HG03196 (cell line): Measurements from ENCODE around the gene ATP2B2.

ENCODE experiments used
- ATAC-seq: cut with Tn5 transposase; IDR thresholded peaks from one replicate; pipeline ENCODE4 v1.9.1; 2021; ENCODE audit not compliant: unreplicated experiment

Gene ATP2B2

DNA sequence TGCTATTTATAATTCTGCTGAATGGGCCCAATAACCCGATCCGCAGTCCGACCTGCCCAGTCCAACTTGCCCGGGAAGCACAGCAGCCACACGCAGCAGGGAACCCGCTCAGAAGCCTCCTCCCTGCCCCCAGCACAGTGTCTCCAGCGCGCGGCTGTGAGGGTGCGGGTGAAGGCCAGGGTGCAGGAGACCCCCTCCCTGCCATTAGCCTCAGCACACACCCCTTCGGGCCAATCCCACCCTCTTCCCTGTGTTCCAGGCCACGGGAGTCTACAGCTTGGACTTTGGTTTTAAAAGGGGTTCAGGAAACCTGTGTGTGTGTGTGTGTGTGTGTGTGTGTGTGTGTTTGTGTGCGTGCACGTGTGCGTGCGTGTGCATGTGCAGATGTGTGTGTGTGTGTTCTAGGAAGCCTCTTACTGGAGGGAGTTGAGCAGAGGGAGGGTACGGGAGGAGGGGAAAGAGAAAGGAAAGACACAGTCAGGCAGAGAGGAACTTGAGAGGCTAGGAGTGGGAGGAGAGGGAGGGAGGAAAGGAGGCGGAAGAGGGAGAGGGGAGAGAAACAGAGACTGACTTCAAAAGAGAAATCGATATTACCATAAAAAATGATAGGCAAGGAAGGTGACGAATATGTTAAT, 34.2 kb downstream of the ATP2B2 start:
- no peak for ATAC-seq

DNA sequence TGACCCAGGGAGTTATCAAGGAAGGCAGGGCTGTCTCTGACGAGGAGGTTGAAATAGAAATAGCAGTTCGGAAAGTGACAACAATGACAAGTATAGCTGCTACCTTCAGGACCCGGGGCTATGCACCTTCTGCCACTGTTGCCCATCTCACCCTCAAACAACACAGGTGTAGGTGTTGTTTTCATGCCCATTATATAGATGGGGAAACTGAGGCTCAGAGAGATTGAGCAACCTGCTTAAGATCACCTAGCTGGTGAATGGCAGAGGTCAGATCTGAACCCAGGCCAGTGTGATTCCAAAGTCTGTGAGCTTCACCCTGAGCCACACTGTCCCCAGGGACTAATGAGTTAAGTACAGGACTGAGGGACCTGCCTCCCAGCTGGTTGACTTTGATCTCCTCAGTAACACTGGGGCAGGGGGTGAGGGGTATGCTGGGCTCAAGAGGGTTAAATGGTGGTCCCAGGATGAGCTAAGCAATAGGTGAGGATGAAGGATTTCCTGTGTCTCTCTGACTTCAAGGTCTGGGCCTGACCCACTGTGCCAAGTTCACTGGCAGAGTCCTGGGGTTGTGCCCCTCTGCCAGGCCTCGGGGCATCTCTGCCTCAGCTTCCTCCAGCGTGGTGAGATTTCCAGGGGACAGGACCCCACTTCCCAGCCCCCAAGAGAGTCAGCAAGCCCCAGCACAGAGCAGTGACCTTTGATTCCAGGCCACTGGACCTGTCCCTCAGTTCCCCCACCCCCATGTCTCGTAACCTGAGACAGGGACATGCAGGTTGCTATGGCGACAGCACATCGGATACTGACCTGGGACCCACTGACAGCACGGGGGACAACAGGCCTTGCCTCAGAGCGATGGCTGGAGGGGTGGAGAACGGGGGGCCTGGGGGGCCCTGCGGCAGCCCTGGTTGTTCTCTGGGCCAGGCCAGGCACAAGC, 35.0 kb downstream of the ATP2B2 start:
- ATAC-seq, result no peak

DNA sequence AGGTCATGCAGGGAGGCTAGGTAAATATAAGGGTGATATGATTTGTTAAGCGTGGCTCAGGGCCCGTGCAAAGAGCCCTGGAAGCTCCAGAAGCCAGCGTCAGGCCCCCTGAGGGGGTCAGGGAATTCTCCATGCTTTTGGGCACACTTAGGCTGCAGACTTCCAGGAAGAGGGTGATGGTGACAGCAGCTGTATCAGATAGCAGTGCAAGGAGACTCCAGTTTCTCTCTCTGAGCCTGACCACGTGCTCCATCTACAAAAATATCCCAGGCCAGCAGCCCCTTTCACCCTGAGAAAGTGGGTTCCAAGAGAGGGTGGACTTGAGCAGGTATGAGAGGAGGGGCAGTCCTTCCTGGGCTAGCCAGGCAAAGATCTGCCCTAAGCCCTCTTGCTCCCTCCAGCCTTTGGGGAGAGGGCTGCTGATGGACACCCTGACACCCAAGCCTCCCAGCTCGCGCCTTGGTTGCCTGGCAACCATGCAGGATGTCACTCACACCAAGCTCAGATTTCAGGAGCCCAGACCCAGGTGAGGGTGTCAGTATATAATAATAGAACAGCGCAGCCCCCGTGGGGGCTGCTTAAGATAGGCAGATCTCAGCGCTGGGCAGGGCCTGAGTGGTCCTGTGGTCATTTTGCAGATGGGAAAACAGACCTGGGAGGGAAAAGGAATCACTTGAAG, 35.8 kb downstream of the ATP2B2 start:
- no peak for ATAC-seq

DNA sequence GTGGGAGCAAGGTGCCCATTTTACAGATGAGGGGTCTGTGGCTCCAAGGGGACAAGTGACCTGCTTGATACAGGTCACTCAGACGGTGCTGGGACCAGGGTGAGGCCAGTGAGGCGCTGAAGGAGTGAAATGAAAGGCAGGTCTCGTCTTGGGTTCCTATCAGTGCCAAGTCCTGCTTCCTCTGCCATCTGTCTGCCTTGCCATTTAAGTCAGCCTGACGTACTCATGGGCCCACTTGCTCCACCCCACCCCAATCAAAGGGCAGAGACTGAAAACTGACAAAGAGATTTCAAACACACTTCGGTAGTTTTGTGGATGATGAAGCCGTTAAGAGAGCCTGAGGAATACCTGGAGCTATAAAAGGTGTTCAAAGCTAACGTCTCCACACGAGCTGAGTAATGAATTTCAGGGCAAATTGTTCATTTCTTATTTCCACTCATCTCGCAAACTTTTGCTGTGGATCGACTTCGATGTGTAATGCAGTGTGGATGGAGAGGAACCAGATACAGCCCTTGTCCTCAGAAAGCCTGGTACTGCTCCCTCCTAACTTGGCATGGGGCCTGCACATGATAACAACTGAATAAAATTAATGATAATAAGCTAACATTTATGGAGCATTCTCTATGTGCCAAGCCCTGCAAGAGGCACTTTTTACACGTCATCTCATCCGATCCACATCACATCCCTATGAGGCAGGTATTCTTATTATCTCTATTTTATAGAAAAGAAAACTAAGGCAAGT, 36.6 kb downstream of the ATP2B2 start:
- ATAC-seq, result no peak

DNA sequence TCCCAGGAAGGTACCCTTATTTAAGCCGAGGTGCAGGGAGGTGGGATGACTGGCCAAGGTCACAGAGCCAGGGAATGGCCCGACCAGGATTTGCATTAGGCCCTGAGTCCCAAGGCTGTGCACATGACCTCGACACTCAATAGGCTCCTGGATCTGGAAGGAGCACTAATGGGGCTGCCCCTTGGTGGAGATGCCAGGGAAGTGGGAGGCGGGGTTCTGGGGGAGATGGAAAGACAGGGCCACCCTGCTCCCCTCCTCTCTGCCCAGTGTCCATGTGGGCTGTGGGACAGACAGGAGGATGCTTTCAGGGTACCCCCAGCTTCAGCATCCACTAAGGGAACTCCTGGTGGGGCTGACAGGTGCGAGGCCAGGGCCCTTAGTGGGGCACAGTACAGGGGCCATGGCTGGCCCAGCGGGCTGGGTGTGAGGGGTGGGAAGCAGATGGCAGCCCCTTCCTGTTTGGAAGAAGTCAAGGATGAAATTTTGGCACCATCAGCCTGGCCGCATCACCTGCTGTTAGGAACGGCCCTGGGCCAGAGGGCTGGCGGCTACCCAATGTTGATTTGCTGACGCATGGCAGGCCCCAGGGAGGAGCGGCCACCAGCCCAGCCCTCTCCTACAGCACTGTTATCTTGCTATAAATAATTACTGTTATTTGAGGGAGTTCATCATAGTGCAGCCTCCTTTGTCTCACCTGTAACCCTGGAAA, 37.3 kb downstream of the ATP2B2 start:
- ATAC-seq, result no peak

DNA sequence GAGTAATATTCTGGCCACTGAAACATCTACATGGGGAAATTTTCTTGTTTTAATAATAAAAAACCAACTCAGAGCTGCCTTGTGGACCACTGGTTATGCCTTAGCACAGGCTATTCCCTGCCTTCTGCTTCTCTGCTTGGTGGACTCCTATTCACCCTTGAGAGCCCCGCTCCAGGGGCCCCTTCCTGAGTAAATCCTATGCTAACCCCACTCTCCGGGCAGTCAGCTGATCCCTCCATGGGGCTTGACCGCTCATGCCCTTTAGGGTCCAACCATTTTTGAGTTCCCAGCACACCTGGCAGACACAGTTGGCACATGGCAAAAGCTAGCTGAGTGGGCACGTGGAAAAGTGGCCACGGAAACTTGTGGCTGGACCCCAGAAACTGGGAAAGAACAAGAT, 38.2 kb downstream of the ATP2B2 start:
- no peak for ATAC-seq

DNA sequence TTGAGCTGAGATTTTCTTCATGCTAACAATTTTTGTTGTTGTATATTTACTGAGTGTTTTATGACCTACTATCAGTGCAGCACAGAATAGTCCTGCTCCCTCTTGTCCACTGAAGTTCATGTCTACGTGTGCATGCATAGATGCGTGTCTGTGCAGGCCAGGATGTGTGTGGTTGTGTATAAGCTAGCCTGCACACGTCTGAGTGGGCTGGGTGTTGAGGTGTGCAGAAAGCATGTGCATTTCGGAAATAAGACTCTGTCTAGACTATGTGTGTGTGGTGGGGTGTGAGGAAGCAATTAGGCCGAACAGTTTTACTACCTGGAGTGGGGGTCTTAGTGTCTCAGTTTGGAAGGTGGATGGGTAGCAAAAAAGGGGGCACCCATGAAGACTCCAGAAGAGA, 39.2 kb downstream of the ATP2B2 start:
- no peak for ATAC-seq

DNA sequence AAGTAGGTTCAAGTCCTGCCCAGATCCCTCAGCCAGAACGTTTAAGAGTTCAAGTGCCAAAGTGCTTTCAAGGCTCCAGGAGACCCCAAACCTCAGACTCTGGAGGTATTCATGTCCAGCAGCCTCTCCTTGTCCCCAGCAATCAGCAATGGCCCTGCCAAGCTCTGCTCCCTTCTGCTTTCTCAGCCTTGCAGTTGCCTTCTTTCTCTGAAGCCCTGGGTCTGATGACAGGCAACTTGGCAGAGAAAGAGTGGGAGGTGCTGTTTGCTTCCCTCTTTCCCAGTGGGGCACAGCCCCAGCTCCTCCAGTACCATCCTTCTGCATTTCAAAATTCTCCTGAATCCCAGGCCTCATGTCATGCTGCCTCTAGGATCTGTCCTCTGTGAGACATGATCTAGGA, 40.2 kb downstream of the ATP2B2 start:
- ATAC-seq, result no peak

DNA sequence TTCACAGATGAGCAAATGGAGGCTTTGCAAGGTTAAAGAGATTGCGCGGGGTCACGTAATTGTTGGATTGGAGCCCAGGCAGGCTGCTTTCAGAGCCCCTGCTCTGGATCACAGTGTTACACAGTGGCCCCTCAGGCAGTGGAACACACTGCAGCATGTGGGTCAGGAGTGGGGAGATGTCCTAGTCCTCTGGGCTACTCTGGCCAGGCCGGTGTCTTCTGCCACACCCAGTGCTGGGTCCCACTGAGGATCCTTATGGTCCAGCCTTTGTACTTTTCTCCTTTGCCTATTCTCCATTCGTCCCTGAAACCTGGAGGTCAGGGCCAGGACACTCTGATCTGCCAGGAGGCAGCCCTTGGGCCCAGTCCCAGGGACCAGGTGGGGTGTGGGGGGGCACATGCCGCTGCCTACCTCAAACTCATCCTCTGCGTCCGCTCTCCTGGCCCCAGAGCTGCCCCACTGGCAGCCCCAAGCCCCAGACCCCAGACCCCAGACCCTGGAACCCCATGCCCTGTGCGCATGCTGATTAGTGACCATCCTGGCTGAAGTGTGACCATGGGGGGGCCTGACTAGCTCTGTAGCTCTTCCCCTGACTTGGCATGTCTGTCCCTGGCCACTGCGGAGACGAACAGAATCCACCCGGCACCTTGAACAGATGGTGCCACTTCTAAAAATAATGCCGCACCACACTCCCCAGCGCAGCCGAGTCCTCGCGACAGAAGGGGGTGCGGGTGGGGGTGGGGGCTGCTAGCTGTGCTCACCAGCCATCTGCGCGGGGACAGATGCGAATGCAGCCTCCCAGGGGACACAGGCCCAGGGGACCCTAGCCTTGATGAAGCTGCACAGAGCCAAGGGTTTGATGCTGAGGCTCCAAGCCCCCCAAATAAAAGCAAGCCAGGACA, 41.6 kb downstream of the ATP2B2 start:
- no peak for ATAC-seq

DNA sequence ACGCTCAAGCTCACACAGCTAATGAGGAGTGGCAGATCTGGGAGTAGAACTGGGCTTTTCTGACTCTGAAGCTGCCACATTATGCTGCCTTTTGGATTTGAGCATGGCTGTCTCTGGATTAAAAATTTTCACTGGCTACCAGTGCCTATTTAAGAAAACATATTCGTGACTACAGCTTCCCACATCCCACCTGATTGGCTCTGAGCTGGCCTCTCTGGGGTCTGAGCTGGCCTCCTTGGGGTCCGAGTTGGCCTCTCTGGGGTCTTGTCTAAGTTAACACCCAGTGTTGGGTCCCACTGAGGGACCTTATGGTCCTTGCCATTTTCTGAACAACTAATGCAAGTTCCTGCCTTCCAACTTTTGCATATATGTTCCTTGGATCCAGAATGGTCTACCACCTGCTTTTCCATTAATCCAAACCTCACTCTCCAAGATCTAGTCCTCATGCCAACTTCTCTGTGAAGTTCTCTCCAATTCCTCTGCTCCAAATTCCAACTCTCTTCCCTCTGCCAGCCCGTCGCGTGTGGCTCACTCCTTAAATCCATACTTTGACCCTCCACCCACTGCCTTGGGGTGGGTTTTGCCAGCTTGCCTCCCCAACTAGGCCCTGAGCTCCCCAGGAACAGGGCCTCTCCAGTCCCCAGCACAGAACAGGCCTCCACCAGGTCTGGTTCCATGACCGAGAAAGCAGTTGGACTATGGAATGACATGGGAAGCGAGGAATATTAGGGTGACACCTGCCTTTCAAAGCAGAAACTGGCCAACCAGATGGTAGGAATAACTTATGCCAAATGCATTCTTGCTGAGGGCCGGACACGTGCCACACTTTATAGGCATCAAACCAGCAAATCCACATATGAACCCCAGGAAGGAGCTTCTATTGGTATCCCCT, 42.5 kb downstream of the ATP2B2 start:
- no peak for ATAC-seq

DNA sequence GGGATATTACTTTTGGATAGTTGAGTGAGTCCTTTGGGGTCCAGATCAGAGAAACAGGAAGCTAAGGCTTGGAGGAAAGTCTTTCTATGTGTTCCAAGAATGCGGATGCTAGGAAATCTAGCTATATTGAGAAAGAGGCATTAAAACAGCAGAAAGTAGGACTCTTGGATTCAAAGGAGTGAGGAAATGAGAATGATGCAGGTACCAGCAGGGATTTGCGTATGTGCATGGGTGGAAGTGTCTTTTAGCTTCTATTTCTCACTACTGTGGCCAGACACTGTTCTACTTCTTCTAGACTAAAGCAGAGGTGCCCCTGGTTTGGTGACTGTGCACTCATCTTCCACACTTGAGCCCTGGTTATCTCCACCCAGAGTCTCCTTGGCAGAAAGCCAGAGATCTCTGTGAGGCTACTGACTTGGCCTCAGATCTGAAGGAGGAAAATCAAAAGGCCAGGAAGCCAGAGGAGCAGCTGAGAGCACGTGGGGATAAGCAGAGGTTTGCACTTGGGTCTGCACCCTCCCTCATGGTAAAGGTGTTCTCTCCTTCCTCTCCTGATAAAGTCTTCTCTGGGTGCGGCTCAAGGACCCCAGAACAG, 44.3 kb downstream of the ATP2B2 start:
- ATAC-seq, result no peak

DNA sequence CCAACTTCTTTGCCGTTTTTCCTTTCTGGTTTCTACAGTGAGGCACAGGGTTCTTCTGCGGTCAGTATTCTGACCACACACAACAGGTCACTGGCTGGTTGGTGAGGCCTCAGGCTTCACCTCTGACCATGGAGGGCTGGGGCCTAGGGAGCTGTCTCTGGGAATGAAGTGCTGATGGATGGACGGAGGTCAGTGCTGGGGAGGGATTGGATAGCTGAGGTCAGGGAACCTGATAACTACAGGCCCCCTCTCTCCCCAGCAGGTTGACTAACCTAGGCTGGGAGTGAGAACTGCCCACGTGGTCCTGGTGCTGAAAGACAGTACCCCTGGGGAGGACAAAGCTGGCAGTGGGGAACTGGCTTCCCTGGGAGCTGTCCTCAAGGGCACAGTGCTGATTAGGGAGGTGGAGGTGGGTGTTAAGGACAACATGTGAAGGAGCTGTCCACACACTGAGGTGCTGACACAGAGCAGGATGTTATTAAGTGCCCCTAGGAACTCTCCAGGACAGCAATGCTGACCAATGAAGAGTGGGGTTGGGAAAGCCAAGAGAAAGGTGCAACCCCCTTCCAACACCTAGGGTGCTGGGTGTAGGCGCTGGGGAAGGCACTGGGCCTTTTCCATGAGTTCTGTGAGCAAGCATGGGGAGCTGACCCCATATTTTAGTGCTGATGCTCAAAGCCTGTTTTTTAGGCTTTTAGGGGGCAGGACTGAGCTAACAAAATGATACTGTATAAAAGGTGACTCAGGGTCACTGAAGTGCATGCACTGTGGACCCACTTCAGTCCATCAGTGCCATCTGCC, 45.2 kb downstream of the ATP2B2 start:
- no peak for ATAC-seq

DNA sequence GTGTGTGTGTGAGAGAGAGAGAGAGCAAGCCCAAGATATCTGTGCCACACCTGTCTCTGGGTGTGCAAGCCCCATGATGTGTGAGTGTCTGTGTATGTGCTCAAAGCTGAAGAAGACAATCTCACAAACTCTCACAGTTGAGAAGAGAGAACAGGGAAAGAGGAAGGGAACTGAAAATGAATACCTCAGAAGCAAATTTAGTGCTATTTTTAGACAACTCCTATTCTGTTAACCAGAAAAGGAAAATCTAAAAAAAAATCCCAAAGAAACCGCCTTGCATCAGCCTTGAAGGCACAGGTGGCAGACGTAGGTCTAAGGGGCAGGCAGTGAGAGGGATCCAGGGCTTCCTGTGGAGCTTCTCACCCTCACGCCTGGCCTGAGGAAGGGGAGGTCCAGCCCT, 47.8 kb downstream of the ATP2B2 start:
- ATAC-seq, result no peak

DNA sequence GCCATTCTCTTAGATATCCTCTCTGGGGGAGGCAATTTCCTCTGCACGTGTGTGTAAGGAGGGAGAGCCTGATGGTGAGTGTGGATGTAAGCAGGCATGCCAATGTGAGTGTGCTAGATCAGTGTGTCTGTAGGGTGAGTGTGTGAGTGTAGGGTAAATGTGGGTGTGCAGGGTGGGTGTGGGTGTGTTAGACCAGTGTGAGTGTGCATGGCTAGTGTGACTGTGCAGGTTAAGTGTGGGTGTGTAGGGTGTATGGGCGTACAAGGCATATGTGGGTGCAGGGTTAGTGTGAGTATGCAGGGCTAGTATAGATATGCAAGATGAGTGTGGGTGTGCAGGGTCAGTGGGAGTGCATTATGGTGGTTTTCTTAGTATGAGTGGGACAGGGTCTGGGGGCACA, 48.4 kb downstream of the ATP2B2 start:
- no peak for ATAC-seq

DNA sequence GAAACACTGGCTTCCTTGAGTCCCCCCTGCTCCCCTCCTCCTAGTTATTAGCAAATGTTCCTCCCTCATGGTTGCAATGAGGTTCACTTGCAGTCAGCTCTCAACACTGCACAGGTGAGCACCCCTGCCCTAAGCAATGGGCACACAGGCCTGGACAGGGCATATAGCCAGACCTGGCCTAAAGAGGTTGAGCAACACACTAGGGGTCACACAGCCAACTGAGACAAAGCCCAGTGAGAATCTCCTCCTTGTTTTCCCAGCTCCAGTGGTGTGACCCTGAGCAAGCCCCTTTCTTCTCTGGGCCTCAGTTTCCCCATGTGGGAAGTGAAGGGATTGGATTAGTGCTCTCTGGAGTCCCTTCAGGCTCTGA, 49.9 kb downstream of the ATP2B2 start:
- no peak for ATAC-seq

DNA sequence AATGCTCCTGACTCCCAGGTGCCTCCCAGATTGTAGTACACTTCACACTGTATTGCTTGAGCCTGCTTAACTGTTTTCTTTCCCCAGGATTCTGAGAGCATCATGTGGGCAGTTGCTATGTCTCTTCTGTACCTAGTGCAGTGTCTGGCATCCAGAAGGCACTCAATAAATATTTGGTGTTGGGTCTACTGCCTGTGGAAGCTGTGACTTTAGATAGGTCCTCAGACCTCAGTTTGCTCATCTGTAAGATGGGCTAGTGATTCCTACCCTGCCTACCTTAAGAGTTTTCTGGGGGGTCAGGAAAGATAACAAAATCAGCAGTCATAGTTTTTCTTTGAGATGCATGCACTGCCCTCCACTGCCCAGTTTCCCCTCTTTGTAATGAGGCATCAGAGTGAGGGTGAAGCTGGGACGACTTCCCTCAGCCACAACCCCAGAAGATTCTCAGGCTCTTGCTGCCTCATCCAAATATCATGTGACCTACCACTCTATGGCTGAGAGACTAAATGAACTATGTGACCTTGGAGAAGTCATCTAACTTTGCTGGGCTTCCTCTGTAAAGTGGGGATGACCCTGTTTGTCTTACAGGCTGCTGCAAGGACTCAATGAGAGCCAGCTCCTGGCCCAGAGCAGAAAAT, 50.4 kb downstream of the ATP2B2 start:
- ATAC-seq, result no peak
